Left kidney (tissue), 2 donors: Measurements from ENCODE around the gene CRISPLD2. TPM values are rescaled to one million over a fixed set of nuclear protein-coding genes. Genes with fewer than 3 reads are reported as not detected.

Experiments used
- DNase-seq: peaks from one replicate; pipeline ENCODE4 v3.0.0-alpha.2; 2013
- polyA plus RNA-seq: library from polyadenylated mRNA; unstranded; fragments of 120-200 nt; gene quantifications from one replicate; pipeline ENCODE4 v1.2.1, GENCODE V29; 2013; ENCODE audit not compliant: insufficient read length

CRISPLD2 gene
- polyA plus RNA-seq, 1 donor = 6.1 TPM

GRCh38 chr16:84800158-84800978 is 19.4 kb upstream of the CRISPLD2 start:
- no peak for DNase-seq

GRCh38 chr16:84803146-84803545 is 16.6 kb upstream of the CRISPLD2 start:
- no peak for DNase-seq

GRCh38 chr16:84804326-84804725 is 15.5 kb upstream of the CRISPLD2 start:
- DNase-seq = no peak

- no peak for DNase-seq
Observed at GRCh38 chr16:84806256-84806889, 13.4 kb upstream of the CRISPLD2 start.

GRCh38 chr16:84806890-84807258 is 12.9 kb upstream of the CRISPLD2 start:
- DNase-seq = no peak

GRCh38 chr16:84807776-84808175 is 12.0 kb upstream of the CRISPLD2 start:
- DNase-seq = no peak

GRCh38 chr16:84808826-84809225 is 11.0 kb upstream of the CRISPLD2 start:
- no peak for DNase-seq

- DNase-seq = no peak
Observed at GRCh38 chr16:84810518-84811273, 9.1 kb upstream of the CRISPLD2 start.

GRCh38 chr16:84811529-84811928 is 8.3 kb upstream of the CRISPLD2 start:
- no peak for DNase-seq

GRCh38 chr16:84813141-84813934 is 6.4 kb upstream of the CRISPLD2 start:
- DNase-seq = no peak

- no peak for DNase-seq
Observed at GRCh38 chr16:84815462-84815861, 4.3 kb upstream of the CRISPLD2 start.

GRCh38 chr16:84816023-84816422 is 3.8 kb upstream of the CRISPLD2 start:
- DNase-seq = no peak

- DNase-seq = no peak
Observed at GRCh38 chr16:84816485-84816884, 3.3 kb upstream of the CRISPLD2 start.

- DNase-seq = no peak
Observed at GRCh38 chr16:84817206-84817605, 2.6 kb upstream of the CRISPLD2 start.

GRCh38 chr16:84817613-84818012 is 2.2 kb upstream of the CRISPLD2 start:
- DNase-seq = no peak

- DNase-seq = no peak
Observed at GRCh38 chr16:84818133-84818532, 1.7 kb upstream of the CRISPLD2 start.

- DNase-seq = no peak
Observed at GRCh38 chr16:84818989-84819643, 669 bp upstream of the CRISPLD2 start.

- no peak for DNase-seq
Observed at GRCh38 chr16:84820305-84820684, 510 bp downstream of the CRISPLD2 start.

GRCh38 chr16:84820771-84821170 is 986 bp downstream of the CRISPLD2 start:
- no peak for DNase-seq

GRCh38 chr16:84821179-84821578 is 1.4 kb downstream of the CRISPLD2 start:
- DNase-seq = no peak
